HG02623 (cell line): ENCODE data around the gene EPHB2.
"Not testable (repeated sequence)": the region's sequence is repeated elsewhere in the genome, so short reads cannot be mapped to it uniquely, and the experiment has no call there.

Experiments
- ATAC-seq: cut with Tn5 transposase; IDR thresholded peaks from one replicate; pipeline ENCODE4 v1.9.1; 2021; ENCODE audit warnings: moderate library complexity; ENCODE audit not compliant: unreplicated experiment

Gene EPHB2

DNA sequence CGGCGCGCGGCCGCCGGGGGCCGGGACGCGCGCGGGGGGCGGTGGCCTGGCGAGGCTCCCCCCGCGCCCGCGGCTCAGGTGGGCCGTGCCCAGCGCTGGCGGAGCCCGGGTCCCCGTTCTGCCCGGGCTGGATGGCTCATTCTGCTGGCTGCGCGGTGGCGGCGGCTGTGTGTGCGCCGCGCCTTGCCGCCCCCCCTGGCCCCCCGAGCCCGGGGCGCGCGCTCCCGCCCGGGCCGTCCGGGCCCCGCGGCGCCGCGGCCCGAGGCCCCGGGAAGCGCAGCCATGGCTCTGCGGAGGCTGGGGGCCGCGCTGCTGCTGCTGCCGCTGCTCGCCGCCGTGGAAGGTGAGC, at the start of gene EPHB2:
EPHB2 (plus strand) TSS at position 139 of the 349 bp plus-strand sequence; CDS start at position 283, 144 bp downstream.
- no peak for ATAC-seq

GRCh38 chr1:22661880-22662279, 48.8 kb upstream of the EPHB2 start:
- no peak for ATAC-seq

DNA sequence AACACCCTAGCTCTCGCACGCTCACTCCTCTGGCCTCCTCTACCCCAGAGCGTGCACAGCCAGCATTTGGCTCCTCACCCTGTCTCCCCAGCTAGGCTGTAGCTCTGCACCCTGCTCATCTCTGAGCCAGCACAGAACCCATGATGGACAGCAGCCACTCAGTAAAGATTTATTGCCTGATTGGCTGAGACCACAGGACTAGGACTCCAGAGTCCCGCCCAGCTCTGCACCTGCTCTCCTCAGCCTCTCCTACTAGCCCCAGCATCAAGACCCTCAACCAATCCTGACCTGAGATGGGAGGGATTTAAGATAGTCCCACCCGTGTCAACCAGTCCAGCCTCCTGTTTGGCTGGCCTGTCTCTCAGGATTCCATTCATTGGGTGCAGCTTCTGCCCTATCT, 48.3 kb upstream of the EPHB2 start:
- no peak for ATAC-seq

DNA sequence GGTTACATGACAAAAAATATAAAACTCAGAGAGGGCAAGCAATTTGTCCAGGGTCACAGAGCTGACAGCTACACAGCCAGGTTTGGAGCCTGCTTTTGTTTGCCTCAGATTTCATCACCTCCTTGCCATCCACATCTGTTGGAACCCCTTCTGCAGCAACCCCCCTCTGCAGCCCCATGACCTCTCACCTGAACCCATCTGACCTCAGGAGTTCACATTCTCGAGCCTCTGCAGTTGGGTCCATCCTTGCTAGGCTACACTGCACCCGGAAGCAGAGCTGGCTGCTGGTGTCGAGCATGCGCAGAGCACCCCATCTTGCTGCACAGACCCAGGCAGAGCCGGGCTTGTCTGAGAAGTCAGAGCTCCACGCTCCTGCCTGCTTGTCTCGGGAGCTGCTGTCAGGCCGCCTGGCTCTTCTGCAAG, 47.6 kb upstream of the EPHB2 start:
- ATAC-seq = no peak

DNA sequence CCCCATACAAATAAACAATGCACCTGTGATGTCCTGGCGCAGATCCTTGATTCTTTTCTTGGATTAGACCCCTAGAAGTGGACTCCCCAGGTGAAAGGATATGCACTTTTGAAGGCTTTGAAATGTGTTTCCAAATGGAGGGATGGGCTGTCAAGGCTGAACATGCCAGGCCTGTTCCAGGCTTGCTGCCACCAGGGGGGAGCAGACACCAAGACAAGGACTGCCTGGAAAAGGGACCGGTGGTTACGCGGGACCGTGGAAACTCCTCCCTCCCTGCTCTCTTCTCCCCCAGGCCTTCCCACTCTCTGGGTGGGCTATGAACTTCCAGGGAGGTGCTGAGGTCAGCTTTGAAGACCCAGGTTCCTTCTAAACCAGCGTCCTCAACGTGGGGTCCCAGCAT, 44.9 kb upstream of the EPHB2 start:
- ATAC-seq = no peak

DNA sequence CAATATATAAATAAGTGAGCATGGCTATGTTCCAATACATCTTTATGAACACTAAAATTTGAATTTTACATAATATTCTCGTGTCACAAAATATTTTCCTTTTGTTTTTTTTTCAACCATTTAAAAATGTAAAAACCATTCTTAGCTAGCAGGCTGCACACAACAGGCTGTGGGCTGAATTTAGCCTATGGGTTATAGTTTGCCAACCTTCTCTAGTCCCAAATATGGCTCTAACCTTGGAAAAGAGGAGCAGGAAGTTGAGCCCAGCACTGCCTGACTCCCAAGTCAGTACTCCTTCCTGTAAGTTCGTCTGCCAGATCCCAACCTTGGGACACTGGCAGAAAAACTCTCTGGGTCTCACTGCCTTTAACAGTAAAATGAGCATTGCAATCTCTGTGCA, 44.2 kb upstream of the EPHB2 start:
- no peak for ATAC-seq

GRCh38 chr1:22668840-22669239, 41.8 kb upstream of the EPHB2 start:
- ATAC-seq = not testable (repeated sequence)

GRCh38 chr1:22670352-22670975, 40.2 kb upstream of the EPHB2 start:
- ATAC-seq = no peak

DNA sequence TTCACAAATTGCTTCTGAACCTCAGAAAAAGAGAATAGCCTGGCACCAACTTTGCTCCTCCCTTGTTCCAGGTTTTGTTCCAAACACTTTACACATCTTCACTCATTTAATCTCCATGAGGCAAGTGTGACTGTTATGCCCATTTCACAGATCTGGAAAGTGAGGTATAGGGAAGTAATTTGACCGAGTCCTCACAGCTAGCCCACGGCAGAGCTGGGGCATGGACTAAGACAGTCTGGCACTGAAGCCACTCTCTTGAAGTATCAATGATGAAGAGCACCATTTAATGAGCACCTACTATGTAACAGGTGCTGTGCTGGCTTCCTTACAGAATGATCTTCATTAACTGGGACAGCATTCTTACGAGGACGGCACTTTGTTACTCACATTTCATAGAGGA, 38.6 kb upstream of the EPHB2 start:
- no peak for ATAC-seq

DNA sequence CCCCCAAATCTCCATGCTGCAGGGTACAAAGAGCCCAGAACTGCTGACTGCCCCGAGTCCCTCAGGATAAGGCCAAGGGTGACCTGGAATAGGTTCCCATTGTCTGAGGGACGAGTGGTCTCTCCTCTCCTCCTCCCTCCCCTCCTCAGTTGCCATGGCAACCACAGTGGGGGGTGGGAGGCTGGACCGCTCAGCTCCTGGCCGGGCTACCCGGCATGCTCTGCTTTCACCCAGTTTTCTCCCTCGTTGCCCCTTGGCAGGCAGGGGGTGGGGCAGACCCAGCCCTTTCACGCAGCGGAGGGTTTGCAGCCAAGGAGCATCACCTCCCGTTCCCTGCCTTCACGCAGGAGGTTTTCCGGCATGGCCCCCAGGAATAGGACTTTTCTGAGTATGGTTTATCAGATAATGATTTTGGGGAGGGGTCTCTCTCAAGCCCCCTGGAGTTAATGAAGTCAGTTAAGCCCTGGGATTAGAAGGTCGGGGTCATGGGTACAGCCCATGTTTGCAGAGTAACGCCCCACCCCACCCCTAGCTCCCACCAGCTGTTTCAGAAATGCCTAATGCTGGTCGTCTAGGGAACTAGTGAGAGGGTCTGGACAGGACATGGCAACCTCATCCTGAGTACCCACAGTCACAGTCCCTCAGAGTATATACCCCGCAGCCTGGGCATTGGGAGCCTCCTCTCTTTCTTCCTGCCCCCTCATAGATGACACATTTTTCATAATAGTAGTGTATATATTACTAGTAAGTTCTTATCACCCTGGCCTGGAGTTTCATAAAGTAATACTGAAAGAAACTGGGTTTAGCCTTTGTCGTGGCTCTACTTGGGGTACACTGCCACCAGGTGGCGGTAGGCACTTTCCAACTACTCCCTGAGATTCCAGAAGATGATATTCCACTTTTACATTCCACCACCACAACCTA, 36.9 kb upstream of the EPHB2 start:
- no peak for ATAC-seq

GRCh38 chr1:22674410-22674749, 36.3 kb upstream of the EPHB2 start:
- ATAC-seq = no peak

DNA sequence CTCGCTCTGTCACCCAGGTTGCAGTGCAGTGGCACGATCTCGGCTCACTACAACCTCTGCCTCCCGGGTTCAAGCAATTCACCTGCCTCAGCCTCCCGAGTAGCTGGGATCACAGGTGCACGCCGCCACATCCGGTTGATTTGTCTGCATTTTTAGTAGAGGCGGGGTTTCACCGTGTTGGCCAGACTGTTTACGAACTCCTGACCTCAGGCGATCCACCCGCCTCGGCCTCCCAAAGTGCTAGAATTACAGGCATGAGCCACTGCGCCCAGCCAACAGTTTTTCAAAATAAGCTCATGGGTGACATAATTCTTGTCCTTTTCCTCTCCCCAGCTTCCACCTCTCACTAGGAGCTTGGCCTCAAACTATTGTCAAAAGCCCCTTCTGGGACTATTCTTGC, 34.5 kb upstream of the EPHB2 start:
- not testable (repeated sequence) for ATAC-seq

GRCh38 chr1:22676916-22677583, 33.6 kb upstream of the EPHB2 start:
- ATAC-seq = no peak

DNA sequence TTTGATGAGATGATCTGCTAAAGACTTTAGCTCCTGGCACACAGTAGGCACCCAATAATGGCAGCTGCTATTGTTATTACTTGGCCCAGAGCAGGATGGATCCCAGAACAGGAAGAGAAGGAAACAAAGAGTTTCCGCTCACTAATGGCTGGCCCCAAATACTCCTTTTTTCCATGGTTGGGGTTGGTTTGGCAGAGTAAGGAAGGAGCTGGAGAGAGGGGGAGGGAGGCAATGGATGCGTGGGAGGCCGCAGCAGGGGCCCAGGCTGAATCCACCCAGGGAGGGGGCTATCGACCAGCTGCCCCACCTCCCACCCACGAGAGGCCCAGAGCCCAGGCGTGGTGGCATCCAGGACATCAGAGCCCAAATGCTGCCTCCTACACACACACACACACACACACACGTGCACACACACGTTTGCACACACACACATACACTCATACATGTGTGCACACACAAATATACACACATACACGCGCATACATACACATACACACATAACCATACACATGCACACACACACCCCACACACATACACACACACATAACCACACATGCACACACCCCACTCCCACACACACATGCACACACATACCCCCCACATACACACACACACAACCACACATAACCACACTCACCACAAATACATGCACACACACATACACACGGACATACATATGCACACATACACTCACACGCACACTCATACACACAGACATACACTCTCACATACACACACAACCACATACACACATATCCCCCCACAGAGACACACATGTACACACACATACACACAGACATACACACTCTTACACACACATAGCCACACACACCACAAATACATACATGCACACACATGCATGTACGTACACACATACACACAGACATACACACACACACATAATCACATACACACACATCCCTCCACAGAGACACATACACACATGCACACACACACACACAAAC, 32.4 kb upstream of the EPHB2 start:
- ATAC-seq = no peak

GRCh38 chr1:22680726-22681125, 29.9 kb upstream of the EPHB2 start:
- no peak for ATAC-seq

GRCh38 chr1:22681556-22682276, 28.9 kb upstream of the EPHB2 start:
- no peak for ATAC-seq

GRCh38 chr1:22683547-22683946, 27.1 kb upstream of the EPHB2 start:
- no peak for ATAC-seq

GRCh38 chr1:22685591-22686059, 25.0 kb upstream of the EPHB2 start:
- no peak for ATAC-seq

DNA sequence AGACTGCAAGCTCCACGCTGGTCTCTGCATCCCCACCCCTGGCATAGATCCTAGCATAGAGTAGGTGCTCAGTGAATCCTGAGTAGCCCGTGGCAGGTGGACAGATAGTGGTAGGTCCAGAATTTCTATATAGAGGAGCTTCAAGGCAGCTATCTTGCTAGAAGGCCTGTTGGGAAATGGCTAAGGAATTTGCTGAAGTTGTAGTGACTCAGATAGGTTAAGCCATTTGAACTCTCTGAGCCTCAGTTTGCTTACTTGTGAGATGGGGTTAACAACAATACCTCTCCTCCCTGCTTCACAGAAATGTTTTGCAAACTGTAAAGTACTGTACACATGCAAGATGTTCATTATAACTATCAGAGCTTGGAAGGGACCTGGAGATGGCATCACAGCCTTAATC, 23.4 kb upstream of the EPHB2 start:
- ATAC-seq = no peak

DNA sequence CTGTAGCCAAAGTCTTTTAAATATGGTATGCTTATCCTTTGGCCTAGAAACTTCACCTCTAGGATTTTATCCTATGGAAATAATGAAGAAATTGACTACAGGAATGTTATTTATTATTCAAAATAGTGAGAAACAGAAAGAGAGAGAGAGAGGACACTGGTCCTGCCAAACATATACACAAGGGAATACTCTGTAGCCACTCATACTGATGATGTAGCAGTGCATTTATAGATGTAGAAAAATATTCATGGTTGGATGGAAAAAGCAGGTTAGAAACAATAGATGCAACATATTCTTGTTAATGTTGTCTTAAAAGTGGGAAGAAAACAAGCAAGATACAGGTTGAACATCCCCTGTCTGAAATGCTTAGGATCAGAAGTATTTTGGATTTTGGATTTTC, 22.2 kb upstream of the EPHB2 start:
- no peak for ATAC-seq
